Stimulated activated CD4-positive, alpha-beta T cell treated with anti-CD3 and anti-CD28 coated beads, TNF-alpha, amount 100 ng/mL, for 4 hours (primary cell): ENCODE measurements around the gene PHF2.

ENCODE experiments used
- DNase-seq, 3 experiments: peaks; one replicate each; pipeline ENCODE4 v3.0.0-alpha.2; 2020; ENCODE audit warnings: low read depth in 3 of 3

Gene PHF2

DNA sequence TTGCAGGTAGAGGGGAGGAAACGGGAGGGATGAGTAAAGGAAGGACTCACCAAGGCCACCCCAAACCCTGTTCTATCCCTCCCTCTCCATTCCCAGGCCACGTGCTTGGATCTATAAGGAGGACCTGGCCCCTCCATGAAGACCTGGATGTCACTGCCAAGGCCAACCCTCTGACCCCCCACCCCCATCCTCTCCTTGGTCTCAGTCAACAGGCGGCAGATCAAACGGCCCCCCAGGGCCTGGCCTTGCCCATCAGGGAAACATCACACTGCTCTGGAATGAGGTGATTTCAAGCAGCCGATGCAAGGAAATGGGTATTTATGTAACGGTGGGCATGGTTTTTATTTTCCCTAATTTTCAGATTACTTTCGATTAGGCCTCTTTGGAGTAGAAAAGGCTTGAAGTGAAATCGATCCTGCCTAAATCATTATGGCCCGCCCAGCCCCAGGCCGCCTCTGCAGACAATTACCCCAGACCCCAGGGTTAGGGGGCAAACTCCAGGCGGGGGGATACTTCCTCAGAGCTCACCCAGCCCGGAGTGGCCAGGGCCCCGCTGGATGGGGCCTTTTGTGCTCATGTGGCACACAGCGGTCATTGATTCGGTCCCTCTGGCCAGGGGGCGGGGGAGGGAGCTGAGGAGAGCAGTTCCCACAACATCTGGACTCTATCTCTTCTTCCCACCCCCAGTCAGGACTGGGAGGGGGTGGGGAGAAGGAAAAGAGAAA, 125.3 kb downstream of the PHF2 start:
- DNase-seq, result no peak

DNA sequence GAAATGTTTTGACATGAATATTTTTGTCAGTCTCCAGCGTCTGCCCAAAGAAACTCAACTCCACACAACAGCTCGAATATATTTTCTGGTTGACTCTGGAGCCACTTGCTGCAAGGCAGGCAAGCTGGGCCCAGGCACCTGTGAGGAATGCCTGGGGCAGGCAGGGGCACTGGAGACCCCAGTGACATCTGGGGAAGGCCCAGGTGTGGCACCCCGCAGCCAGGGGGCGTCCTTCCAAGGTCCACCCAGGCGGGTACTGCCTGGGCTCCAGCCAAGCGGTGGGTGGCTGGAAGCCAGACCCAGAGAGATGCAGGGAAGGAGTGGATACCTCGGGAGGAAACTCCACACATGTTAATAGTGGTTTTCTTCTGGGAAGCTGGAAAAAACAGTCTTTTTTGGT, 125.9 kb downstream of the PHF2 start:
- no peak for DNase-seq

GRCh38 chr9:93708289-93708986, 132.1 kb downstream of the PHF2 start:
- no peak for DNase-seq

DNA sequence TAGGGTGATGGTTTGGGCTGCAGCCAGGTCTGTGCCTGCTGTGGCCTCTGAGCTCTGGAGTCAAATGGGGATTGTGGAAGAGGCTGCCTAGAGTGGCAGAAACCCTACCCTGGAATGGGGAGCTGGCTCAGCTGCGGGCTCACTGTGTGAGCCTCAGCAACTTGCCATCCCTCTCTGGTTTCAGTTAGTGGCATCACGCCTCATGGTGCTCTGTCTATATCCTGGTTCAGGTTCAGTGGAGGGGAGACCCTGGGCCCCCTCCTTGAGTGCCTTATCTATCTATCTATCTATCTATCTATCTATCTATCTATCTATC, 132.6 kb downstream of the PHF2 start:
- DNase-seq, result no peak

- DNase-seq, result no peak
Measured at GRCh38 chr9:93709600-93710369, 133.4 kb downstream of the PHF2 start.

GRCh38 chr9:93710370-93710723, 134.0 kb downstream of the PHF2 start:
- no peak for DNase-seq

GRCh38 chr9:93711002-93711401, 134.6 kb downstream of the PHF2 start:
- DNase-seq, result no peak

GRCh38 chr9:93712896-93713295, 136.5 kb downstream of the PHF2 start:
- DNase-seq, result no peak

GRCh38 chr9:93713716-93714115, 137.3 kb downstream of the PHF2 start:
- DNase-seq, result no peak

DNA sequence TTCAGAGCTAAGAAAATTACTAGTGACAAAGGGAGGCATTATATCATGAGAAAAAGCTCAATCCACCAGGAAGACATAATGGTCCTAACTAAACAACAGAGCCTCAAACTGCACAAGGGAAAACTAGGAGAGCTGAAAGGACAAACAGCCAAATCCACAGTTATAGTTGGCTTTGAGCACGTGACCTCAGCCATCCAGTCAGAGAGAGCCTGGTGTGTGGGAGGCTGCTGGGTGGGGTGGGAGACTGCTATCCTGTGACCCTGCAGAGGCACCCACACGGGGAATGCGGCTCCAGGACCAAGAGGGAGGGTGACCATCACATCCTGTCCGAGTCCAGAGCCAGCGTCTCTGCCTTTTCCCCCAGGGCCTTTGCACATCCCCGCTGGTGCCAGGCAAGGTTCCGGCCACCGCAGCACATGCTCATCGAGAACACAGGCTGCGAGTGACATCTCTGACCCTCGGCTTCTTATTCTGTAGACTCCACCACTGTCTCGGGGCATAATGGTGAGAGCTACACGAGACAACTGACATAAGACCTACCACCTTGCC, 145.1 kb downstream of the PHF2 start:
- DNase-seq, result no peak

DNA sequence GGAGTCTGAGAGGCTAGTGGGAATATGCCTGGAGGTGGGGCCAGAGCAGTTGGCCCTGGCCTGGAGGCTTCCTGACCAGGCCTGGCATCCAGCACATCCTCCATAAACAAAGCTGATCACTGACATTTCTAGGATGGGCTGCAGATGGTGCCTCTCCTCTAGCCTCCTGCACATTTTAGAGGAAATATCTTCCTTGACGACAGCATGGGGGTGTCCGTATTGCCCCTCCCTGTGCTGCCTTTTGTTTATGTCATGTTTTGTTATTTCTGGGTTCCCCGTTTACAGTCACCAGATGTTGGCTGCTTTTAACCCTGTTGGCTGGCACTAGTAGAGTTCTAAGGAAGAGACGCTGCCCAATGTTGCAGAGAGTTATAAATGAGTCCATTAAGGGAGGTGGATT, 148.5 kb downstream of the PHF2 start:
- DNase-seq, result no peak

DNA sequence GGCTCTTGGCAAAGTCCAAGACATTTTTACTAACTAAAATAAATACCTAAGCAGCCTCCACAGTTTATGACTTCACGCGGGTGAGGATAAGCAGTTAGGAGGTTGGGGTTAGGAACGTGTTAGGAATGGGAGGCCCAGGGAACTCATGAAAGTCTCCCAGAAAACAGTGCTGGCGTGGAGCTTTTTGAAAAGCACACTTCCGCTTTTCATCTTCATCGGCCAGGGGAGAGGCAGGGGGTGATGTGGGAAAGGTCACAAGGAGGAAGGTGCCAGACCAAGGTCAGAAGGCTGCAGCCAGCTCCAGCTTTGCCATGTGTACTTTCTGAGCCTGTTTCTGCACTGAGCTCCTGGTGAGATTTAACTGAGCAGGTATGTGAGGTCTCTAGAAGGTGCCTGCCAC, 149.0 kb downstream of the PHF2 start:
- no peak for DNase-seq

- no peak for DNase-seq
Measured at GRCh38 chr9:93726147-93726546, 149.8 kb downstream of the PHF2 start.
